Thyroid gland (tissue), 4 donors: Measurements from ENCODE around the gene HAO1.

ENCODE experiments used
- CTCF ChIP-seq, 6 experiments: fragments of 200-600 bp in 3 of 6; fragments of 450-650 bp in 3 of 6; sonication (generic) in 3 of 6; IDR thresholded peaks; one replicate each; pipeline ENCODE4 v1.5.1; 2016 to 2019; ENCODE audit warnings: antibody characterized with exemption in 6 of 6, mild to moderate bottlenecking in 2 of 6, inconsistent platforms in 1 of 6, moderate library complexity in 1 of 6
- POLR2A ChIP-seq, 2 donors: fragments of 450-650 bp; IDR thresholded peaks; one replicate each; pipeline ENCODE4 v1.6.1; 2017; ENCODE audit warnings: antibody characterized with exemption in 2 of 2, mild to moderate bottlenecking in 2 of 2, moderate library complexity in 1 of 2

- TF ChIP-seq CTCF (IDR thresholded peaks at IDR 0.05) (no peak), POLR2A (IDR thresholded peaks at IDR 0.05) (no peak)
Observed at GRCh38 chr20:7841291-7841970, 98.8 kb downstream of the HAO1 start.
